Measurements from ENCODE around the gene GALNT9.

The GALNT9 gene

GRCh38 chr12:132323171-132324010 lies 6.0 kb downstream of the GALNT9 start:
- no peak overlapping the region for H3K27ac ChIP-seq (ENCODE audit: low read depth, low read length)
- H3K79me2 ChIP-seq (ENCODE audit: control insufficient read depth, insufficient read depth, low read length, unreplicated experiment), result no peaks in the 10 kb centered on the region
- no peak overlapping the region for H2AFZ ChIP-seq (ENCODE audit: low read length, unreplicated experiment)
- no peaks in the 10 kb centered on the region for H3K27me3 ChIP-seq (ENCODE audit: insufficient read depth, low read length)
- peaks cover 30% of the 10 kb centered on the region for H3K4me1 ChIP-seq (ENCODE audit: control insufficient read depth, insufficient read depth, low read length, unreplicated experiment)
- H3K4me3 ChIP-seq (ENCODE audit: low read depth, low read length), result no peak overlapping the region
- no peaks in the 10 kb centered on the region for H3K36me3 ChIP-seq (ENCODE audit: insufficient read depth, low read length)

GRCh38 chr12:132322206-132323132 lies 6.9 kb downstream of the GALNT9 start:
- H3K4me1 ChIP-seq (ENCODE audit: control insufficient read depth, insufficient read depth, low read length, unreplicated experiment), result peaks cover 23% of the 10 kb centered on the region
- no peak overlapping the region for H3K4me3 ChIP-seq (ENCODE audit: low read depth, low read length)
- no peak overlapping the region for H3K27ac ChIP-seq (ENCODE audit: low read depth, low read length)
- H3K36me3 ChIP-seq (ENCODE audit: insufficient read depth, low read length), result no peaks in the 10 kb centered on the region
- peak overlapping the region; percentile 46 for H2AFZ ChIP-seq (ENCODE audit: low read length, unreplicated experiment)
- H3K27me3 ChIP-seq (ENCODE audit: insufficient read depth, low read length), result no peaks in the 10 kb centered on the region
- H3K79me2 ChIP-seq (ENCODE audit: control insufficient read depth, insufficient read depth, low read length, unreplicated experiment), result no peaks in the 10 kb centered on the region

GRCh38 chr12:132321321-132322118 lies 7.9 kb downstream of the GALNT9 start:
- H3K4me3 ChIP-seq (ENCODE audit: low read depth, low read length), result no peak overlapping the region
- peaks cover 14% of the 10 kb centered on the region for H3K4me1 ChIP-seq (ENCODE audit: control insufficient read depth, insufficient read depth, low read length, unreplicated experiment)
- H3K79me2 ChIP-seq (ENCODE audit: control insufficient read depth, insufficient read depth, low read length, unreplicated experiment), result no peaks in the 10 kb centered on the region
- H3K36me3 ChIP-seq (ENCODE audit: insufficient read depth, low read length), result no peaks in the 10 kb centered on the region
- no peak overlapping the region for H3K27ac ChIP-seq (ENCODE audit: low read depth, low read length)
- H3K27me3 ChIP-seq (ENCODE audit: insufficient read depth, low read length), result no peaks in the 10 kb centered on the region
- H2AFZ ChIP-seq (ENCODE audit: low read length, unreplicated experiment), result no peak overlapping the region

- Histone ChIP-seq H3K4me1 (ENCODE audit: control insufficient read depth, insufficient read depth, low read length, unreplicated experiment) (peaks cover 10% of the 10 kb centered on the region), H3K36me3 (ENCODE audit: insufficient read depth, low read length) (no peaks in the 10 kb centered on the region), H3K27ac (ENCODE audit: low read depth, low read length) (no peak overlapping the region), H3K79me2 (ENCODE audit: control insufficient read depth, insufficient read depth, low read length, unreplicated experiment) (no peaks in the 10 kb centered on the region), H2AFZ (ENCODE audit: low read length, unreplicated experiment) (no peak overlapping the region), H3K4me3 (ENCODE audit: low read depth, low read length) (no peak overlapping the region), H3K27me3 (ENCODE audit: insufficient read depth, low read length) (no peaks in the 10 kb centered on the region)
Measured at GRCh38 chr12:132320767-132321211, 8.6 kb downstream of the GALNT9 start.

GRCh38 chr12:132319991-132320570 lies 9.3 kb downstream of the GALNT9 start:
- Histone ChIP-seq H2AFZ (ENCODE audit: low read length, unreplicated experiment) (no peak overlapping the region), H3K36me3 (ENCODE audit: insufficient read depth, low read length) (no peaks in the 10 kb centered on the region), H3K27ac (ENCODE audit: low read depth, low read length) (no peak overlapping the region), H3K27me3 (ENCODE audit: insufficient read depth, low read length) (no peaks in the 10 kb centered on the region), H3K79me2 (ENCODE audit: control insufficient read depth, insufficient read depth, low read length, unreplicated experiment) (no peaks in the 10 kb centered on the region), H3K4me3 (ENCODE audit: low read depth, low read length) (no peak overlapping the region), H3K4me1 (ENCODE audit: control insufficient read depth, insufficient read depth, low read length, unreplicated experiment) (peaks cover 3% of the 10 kb centered on the region)

- Histone ChIP-seq H3K4me3 (ENCODE audit: low read depth, low read length) (no peak overlapping the region), H3K4me1 (ENCODE audit: control insufficient read depth, insufficient read depth, low read length, unreplicated experiment) (no peaks in the 10 kb centered on the region), H3K79me2 (ENCODE audit: control insufficient read depth, insufficient read depth, low read length, unreplicated experiment) (no peaks in the 10 kb centered on the region), H3K27me3 (ENCODE audit: insufficient read depth, low read length) (no peaks in the 10 kb centered on the region), H3K27ac (ENCODE audit: low read depth, low read length) (no peak overlapping the region), H2AFZ (ENCODE audit: low read length, unreplicated experiment) (no peak overlapping the region), H3K36me3 (ENCODE audit: insufficient read depth, low read length) (no peaks in the 10 kb centered on the region)
Measured at GRCh38 chr12:132319359-132319950, 9.9 kb downstream of the GALNT9 start.

- Histone ChIP-seq H3K27me3 (ENCODE audit: insufficient read depth, low read length) (no peaks in the 10 kb centered on the region), H2AFZ (ENCODE audit: low read length, unreplicated experiment) (no peak overlapping the region), H3K4me1 (ENCODE audit: control insufficient read depth, insufficient read depth, low read length, unreplicated experiment) (no peaks in the 10 kb centered on the region), H3K36me3 (ENCODE audit: insufficient read depth, low read length) (no peaks in the 10 kb centered on the region), H3K4me3 (ENCODE audit: low read depth, low read length) (no peak overlapping the region), H3K27ac (ENCODE audit: low read depth, low read length) (no peak overlapping the region), H3K79me2 (ENCODE audit: control insufficient read depth, insufficient read depth, low read length, unreplicated experiment) (no peaks in the 10 kb centered on the region)
Measured at GRCh38 chr12:132318618-132319033, 10.8 kb downstream of the GALNT9 start.

GRCh38 chr12:132318135-132318534 lies 11.3 kb downstream of the GALNT9 start:
- no peaks in the 10 kb centered on the region for H3K79me2 ChIP-seq (ENCODE audit: control insufficient read depth, insufficient read depth, low read length, unreplicated experiment)
- no peaks in the 10 kb centered on the region for H3K27me3 ChIP-seq (ENCODE audit: insufficient read depth, low read length)

GRCh38 chr12:132317233-132317938 lies 12.0 kb downstream of the GALNT9 start:
- Histone ChIP-seq H3K36me3 (ENCODE audit: insufficient read depth, low read length) (no peaks in the 10 kb centered on the region), H3K4me1 (ENCODE audit: control insufficient read depth, insufficient read depth, low read length, unreplicated experiment) (no peaks in the 10 kb centered on the region), H3K27ac (ENCODE audit: low read depth, low read length) (no peak overlapping the region), H3K4me3 (ENCODE audit: low read depth, low read length) (no peak overlapping the region), H3K79me2 (ENCODE audit: control insufficient read depth, insufficient read depth, low read length, unreplicated experiment) (no peaks in the 10 kb centered on the region), H2AFZ (ENCODE audit: low read length, unreplicated experiment) (no peak overlapping the region), H3K27me3 (ENCODE audit: insufficient read depth, low read length) (no peaks in the 10 kb centered on the region)

More at GRCh38 chr12:132318135-132318534, 11.3 kb downstream of the GALNT9 start:
- H3K4me3 ChIP-seq (ENCODE audit: low read depth, low read length), result no peak overlapping the region
- H3K4me1 ChIP-seq (ENCODE audit: control insufficient read depth, insufficient read depth, low read length, unreplicated experiment), result no peaks in the 10 kb centered on the region
- H3K36me3 ChIP-seq (ENCODE audit: insufficient read depth, low read length), result no peaks in the 10 kb centered on the region
- H3K27ac ChIP-seq (ENCODE audit: low read depth, low read length), result no peak overlapping the region
- no peak overlapping the region for H2AFZ ChIP-seq (ENCODE audit: low read length, unreplicated experiment)

Measured in ACC112 (cell line).